GM21360 (cell line): ENCODE results near the gene TIAM2.
A peak's percentile ranks its signal among the peaks of the same experiment; 100 is the strongest.
"Not testable (repeated sequence)": the region's sequence is repeated elsewhere in the genome, so short reads cannot be mapped to it uniquely, and the experiment has no call there.

Experiments
- ATAC-seq: cut with Tn5 transposase; IDR thresholded peaks from one replicate; pipeline ENCODE4 v1.9.1; 2021; ENCODE audit warnings: mild to moderate bottlenecking, moderate library complexity; ENCODE audit not compliant: unreplicated experiment

Gene TIAM2

GRCh38 chr6:154995254-154996015 is at the start of gene TIAM2:
TSS of gene TIAM2 (plus strand) at chr6:154995315. CDS start at chr6:155129224, 133,909 bp downstream.
- peak; percentile 58 for ATAC-seq

GRCh38 chr6:154950979-154951344 is 44.2 kb upstream of the TIAM2 start:
- peak; percentile 10 for ATAC-seq

GRCh38 chr6:154951345-154952200 is 43.5 kb upstream of the TIAM2 start:
- ATAC-seq = peak; percentile 76

- ATAC-seq = no peak
These were observed 41.5 kb upstream of the TIAM2 start for GRCh38 chr6:154953644-154954043.

- ATAC-seq = no peak
These were observed 40.8 kb upstream of the TIAM2 start for GRCh38 chr6:154954347-154954746.

- no peak for ATAC-seq
These were observed 38.2 kb upstream of the TIAM2 start for GRCh38 chr6:154956771-154957522.

- ATAC-seq = no peak
These were observed 36.6 kb upstream of the TIAM2 start for GRCh38 chr6:154958469-154958868.

- ATAC-seq = no peak
These were observed 34.7 kb upstream of the TIAM2 start for GRCh38 chr6:154960299-154960843.

- no peak for ATAC-seq
These were observed 34.1 kb upstream of the TIAM2 start for GRCh38 chr6:154960854-154961530.

GRCh38 chr6:154962753-154963152 is 32.4 kb upstream of the TIAM2 start:
- ATAC-seq = no peak

- ATAC-seq = not testable (repeated sequence)
These were observed 28.9 kb upstream of the TIAM2 start for GRCh38 chr6:154966065-154966770.

- ATAC-seq = no peak
These were observed 25.3 kb upstream of the TIAM2 start for GRCh38 chr6:154969796-154970195.

- no peak for ATAC-seq
These were observed 20.5 kb upstream of the TIAM2 start for GRCh38 chr6:154974485-154975149.

- ATAC-seq = no peak
These were observed 17.5 kb upstream of the TIAM2 start for GRCh38 chr6:154977588-154977987.

GRCh38 chr6:154980273-154981078 is 14.6 kb upstream of the TIAM2 start:
- ATAC-seq = no peak

- ATAC-seq = peak; percentile 94
These were observed 13.8 kb upstream of the TIAM2 start for GRCh38 chr6:154981079-154981870.

GRCh38 chr6:154984146-154984545 is 11.0 kb upstream of the TIAM2 start:
- ATAC-seq = no peak

GRCh38 chr6:154986787-154987235 is 8.3 kb upstream of the TIAM2 start:
- no peak for ATAC-seq
